Measurements from ENCODE around the gene GID4. TPM values are rescaled to one million over a fixed set of nuclear protein-coding genes. Genes with fewer than 3 reads are reported as not detected.
"Not testable (repeated sequence)": the region's sequence is repeated elsewhere in the genome, so short reads cannot be mapped to it uniquely, and the experiment has no call there.

The GID4 gene
- 11.3 TPM for polyA plus RNA-seq (ENCODE audit: insufficient read length)

DNA sequence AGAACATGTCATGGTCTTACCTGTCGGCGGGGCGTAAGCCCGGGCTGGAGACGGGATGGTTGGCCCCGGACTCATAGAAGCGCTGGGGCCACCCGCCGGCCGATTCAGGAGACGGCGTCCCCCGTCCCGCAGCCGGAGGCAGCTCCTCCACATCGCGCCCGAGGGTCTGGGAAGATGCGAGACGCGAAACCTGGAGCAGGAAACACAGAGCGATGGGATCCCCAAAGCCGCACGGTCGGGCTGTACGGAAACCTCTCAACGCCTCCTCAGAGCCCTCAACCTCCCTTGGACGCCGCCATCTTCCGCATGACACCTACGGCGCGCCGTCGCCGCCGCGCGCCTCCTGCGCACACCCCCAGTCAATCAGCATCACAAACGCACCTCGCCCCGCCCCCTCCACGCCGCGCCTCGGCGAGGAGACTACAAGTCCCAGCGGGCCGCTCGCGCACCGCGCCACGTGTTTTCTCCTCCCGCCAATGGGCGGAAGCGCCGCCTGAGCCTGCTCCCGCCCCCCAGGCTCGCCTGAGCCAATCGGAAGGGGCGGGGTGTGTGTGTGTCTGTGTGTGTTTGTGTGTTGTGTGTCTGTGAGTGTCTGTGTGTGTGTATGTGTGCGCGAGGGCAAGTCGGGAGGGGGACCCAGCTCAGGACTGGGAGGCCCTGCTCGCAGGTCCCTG lies at the start of gene GID4, which contains the start of gene ATPAF2:
Gene GID4, plus strand, starts transcription at position 548 of the 674 bp plus-strand sequence. Its CDS starts 57 bp downstream, at position 605.
Gene ATPAF2, minus strand, starts transcription at position 308 of the 674 bp plus-strand sequence. Its CDS starts 155 bp downstream, at position 153.
- peak; percentile 100 for DNase-seq

DNA sequence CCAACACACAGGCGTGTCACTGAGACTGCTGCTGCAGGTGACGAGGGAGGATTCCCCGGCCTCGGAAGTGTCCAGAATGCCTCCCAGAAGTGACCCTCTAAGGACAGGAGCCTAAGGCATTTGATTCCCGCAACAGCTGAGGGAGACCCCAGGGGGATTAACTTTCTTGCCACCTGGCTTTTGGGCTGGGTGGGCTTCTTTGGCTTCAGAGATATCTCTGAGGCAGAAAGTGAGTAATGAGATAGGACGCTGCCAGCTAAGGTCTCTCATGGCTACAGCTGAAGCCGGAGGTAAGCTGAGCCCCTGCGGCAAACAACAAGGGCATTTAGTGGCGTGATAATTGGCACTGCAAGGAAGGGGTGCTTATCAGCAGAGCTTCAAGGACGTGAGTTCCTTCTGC lies 49.6 kb upstream of the GID4 start:
- no peak for DNase-seq

DNA sequence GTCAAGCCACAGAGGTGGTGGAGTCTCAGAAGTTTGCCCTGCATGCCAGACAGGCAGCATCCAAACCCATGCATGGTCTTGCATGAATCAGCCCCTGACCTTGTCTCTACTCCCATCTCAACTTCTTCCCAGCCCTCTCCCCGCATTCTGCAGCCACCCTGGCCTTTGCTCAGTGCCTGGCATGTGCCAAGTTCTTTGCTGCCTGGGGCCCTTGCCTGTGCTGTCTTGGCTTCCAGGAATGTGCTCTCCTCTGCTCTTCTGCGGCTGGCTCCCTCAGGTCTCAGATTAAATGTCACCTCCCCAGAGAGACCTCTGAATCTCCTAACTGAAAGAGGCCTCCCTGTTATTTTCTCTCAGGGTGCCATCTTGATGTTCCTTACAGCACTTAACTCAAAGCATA lies 48.9 kb upstream of the GID4 start:
- DNase-seq = no peak

DNA sequence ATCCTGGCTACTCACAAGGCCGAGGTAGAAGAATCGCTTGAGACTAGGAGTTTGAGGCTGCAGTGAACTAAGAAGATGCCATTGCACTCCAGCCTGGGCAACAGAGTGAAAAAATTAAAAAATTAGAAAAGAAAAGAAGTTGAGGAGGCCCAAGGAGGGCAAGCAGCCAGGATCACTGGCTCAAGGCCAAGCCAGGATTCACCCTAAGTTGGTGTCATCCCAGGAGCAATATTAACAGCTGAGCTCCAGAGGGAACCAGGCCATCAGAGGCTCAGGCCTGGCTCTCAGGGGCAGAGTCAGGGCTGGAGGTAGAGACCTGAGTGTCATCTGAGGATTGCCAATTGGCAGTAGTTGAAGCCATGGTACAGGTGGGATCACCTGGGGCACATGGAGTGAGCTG lies 45.8 kb upstream of the GID4 start:
- DNase-seq = no peak

DNA sequence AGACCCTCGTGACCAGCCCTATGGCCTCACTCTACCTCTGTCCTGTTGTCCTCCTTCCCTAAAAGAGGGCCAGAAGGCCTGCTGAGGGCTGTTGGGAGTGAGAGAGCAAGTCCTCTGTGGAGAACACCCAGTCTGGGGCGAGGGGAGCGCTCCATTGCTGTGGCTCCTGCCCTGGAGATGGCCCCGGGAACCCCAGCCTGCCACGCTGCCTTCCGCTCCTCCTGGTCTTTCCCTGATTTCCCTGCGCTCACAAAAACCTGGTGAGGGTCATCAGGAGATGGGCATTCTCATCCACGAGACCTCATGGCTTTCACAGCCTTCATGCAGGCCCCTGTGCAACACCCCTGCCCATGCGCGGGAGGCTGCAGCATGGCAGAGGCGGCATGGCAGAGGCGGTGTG lies 45.4 kb upstream of the GID4 start:
- no peak for DNase-seq

DNA sequence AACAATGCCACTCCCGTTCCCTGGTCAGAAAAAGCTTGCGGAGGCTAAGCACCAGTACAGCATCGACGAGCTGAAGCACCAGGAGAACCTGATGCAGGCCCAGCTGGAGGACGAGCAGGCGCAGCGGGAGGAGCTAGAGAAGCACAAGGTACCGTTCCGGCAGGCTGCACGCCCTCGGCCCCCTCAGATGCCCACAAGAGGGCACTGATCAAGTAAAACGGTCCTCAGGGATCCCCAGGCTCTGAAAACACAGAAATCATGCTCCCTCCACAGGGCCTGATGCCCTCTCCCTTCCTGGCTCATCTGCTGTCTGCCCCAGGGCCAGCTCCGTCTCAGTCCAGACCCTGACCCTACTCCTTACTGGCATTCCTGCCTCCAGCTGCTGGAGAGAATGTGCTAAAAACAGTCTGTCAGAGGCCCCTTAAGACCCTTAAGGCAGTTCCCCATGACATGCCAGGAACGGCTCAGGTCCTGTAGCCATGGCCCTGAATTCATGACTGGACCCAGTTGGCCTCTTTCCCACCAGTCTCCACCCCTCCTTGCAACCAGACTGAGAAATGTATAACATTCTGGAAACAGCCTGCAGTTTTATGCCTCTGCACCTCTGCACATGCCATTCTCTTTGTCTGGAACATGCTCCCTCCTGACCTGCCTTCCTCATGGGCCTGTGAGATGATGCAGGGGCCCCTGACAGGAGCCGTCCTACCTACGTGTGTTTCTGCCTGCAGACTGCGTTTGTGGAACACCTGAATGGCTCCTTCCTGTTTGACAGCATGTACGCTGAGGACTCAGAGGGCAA lies 44.7 kb upstream of the GID4 start:
- DNase-seq = no peak

DNA sequence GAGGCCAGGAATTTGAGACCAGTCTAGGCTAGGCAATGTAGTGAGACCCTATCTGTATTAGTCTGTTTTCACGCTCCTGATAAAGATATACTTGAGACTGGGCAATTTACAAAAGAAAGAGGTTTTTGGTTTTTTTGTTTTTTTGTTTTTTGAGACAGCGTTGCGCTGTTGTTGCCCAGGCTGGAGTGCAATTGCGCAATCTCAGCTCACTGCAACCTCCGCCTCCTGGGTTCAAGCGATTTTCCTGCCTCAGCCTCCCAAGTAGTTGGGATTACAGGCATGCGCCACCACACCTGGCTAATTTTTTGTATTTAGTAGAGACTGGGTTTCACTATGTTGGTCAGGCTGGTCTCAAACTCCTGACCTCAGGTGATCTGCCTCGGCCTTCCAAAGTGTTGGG lies 43.3 kb upstream of the GID4 start:
- not testable (repeated sequence) for DNase-seq

DNA sequence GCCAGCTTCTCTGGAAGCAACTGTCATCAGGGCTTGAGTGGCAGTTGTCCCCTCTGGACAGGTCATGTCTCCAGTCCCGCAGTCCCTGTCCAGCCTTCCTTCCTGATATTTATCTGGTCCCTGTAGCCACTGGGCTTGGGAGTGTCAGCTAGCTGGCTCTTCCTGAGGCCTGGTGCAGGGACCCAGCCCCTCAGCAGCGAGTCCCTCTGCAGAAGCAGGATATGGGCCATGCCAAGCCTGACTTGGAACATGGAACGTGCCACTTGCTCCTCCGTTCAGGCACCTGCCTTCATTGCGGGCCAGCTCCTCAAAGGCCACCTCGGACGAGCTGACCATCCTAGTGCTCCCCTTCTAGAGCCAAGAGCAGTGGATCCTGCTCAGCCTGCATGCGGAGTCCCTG lies 40.3 kb upstream of the GID4 start:
- DNase-seq = no peak

DNA sequence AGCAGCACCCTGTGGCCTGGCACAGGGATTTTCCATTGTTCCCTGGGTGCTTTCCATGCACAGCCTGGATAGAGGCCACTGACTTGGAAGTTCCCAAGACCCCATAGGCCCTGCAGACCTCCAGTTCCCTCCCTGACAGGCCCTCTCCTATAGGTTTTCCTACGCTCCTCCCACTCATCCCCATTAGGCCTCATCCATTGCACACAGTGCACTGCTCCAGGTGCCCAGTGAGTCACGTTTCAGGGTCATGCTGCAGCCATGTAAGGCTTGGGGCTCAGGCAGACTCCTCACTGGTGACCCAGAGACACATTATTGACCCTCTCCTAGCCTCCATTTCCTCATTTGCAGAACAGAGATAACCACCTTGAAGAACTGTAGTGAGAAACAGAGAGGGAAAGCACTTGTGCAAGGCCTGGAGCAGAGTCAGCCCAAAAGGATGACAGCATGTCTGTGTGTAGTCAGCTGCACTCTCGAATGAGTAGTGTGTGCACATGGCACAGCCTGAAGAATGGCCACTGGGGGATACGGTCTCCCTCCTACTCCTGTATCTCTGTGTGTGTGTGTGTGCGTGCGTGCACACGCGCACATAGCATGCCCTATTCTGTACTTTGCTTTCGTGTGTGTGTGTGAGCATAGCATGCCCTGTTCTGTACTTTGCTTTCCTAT lies 39.7 kb upstream of the GID4 start:
- DNase-seq = no peak

DNA sequence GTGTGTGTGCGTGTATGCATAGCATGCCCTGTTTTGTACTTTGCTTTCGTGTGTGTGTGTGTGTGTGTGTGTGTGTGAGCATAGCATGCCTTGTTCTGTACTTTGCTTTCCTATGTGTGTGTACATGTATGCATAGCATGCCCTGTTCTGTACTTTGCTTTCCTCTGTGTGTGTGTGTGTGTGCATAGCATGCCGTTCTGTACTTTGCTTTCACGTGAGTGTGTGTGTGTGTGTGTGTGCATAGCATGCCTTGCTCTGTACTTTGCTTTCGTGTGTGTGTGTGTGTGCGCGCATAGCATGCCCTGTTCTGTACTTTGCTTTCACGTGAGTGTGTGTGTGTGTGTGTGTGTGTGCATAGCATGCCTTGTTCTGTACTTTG lies 39.2 kb upstream of the GID4 start:
- DNase-seq = no peak

DNA sequence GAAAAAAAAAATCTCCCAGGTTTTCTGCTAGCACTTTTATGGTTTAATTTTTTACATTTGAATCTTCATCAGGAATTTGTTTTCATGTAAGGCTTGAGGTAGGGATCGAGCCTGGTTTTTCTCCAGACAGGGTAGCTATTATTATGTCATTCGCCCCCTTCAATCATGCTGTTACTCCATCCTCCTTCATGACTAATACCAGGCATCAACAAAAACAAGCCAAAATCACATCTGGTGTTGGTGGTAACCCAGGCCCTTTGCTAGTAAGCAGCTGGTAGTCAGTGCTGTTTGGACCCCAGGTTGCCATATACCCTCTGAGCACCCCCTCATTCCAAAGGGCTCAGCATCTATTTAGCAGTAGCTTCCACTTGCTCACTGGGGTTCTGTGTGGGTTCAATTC lies 37.0 kb upstream of the GID4 start:
- DNase-seq = no peak

DNA sequence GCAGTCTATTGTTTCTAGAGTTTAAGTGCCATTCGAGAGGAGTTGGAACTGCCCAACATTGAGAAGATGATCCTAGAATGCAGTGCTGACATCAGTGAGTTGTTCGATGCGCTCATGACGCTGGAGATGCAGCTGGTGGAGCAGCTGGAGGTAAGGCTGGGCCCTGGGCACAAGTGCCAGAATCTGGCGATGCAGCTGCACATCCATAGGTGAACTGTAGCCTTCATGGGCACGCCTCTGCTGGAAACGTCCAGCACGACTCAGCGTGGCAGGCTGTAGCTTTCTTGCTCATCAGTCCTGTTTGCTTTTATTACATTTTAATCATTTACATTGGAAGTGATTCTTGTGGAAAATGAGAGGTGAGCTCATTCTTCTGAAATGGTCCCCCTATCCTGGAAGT lies 34.9 kb upstream of the GID4 start:
- DNase-seq = no peak

DNA sequence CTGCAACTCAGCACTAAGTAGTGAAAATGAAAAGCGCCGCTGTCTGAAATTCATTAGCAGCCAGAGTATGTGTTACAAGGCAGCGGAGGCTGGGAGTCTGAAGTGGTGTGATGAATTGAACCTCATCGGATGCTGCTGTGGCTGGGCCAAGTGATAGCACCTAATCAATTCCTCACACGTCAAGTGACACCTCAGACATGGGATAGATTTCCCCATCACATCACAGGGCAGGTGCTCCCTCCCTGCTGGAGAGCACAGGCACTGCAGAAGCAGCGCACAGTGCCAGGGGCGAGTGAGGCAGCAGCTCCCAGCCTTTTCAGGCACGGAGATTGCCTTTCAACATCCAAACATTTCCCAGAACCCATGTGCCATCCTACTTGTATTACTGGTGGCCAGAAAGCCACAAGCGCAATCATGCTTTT lies 34.3 kb upstream of the GID4 start:
- DNase-seq = no peak

DNA sequence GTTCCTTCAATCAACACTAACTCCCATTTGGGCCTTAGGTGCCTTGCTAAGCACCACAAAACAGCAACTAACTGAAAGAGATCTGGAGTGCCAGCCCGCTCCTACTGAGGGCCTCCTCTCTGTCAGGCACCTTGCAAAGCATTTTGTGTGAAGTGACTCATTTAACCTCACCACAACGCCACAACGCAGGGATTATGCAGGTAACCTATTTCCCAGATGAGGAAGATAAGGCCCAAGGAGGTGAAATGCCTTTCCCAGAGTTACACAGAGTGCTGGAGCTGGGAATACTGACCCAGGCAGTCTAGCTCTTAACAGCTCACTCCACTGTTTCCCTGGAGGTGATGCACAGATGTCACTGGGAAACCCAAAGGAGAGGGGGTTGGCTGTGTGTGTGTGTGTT lies 33.7 kb upstream of the GID4 start:
- no peak for DNase-seq

DNA sequence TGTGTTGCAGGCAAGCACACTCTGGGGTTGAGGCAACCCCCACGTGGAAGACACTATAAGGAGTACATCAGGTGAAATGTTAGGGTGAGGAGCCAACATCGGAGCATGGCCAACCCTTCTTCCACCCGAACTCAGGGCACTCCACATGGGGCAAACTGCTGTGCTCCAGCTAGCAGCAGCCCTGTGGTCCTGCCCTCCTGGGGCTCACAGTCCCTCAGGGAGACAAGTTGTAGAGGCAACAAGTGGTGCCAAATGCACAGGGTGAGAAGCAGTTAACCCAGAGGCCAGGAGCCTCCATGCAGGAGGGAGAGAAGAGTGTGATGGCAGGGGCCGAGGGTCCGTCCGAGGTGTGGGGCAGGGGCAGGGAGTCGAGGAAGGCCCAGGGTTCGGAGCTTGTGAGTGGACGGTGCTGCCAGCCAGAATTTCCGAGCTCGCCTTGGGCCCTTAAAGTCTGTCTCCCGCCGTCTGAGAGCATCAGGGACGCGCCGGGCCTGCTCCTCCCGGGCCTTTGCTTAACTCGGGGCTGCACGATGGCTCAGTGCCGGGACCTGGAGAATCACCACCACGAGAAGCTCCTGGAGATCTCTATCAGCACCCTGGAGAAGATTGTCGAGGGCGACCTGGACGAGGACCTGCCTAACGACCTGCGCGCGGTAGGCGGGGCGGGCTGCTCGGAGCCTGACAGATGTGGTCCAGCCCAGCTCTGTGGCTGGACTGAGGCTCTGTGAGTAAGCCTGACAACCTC lies 32.5 kb upstream of the GID4 start:
- no peak for DNase-seq

DNA sequence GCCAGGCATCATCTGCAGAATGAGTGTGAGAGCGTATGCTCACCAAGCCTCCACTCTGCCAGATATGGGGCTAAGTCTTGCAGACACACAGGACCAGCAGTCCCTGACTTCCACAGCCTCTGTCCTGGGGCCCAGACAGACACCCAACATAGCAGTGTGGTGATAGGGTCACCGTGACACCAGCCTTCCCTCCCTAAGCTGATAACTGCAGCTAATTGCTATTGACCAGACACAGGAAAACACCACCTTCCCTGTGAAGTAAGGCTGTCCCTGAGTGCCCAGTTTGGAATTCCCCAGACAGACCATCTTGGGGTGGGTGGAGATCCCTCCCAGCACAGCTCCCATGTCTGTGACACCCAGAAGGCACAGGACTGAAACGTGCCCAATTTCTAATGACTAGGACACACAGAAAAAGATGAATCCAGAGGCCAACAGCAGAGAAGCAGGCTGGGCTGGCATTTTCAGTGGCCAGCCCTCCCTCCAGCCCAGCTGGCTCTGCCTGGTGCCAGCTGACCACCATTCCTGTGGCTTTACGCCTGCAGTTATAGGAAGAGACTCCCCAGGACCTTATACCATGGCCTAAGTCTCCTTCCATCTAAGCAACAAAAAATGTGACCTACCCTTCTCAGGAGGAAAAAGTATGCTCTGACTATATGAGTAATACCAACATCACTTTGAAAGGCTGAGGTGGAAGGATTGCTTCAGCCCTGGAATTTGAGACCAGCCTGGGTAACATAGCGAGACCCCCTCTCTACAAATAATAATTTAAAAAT lies 30.5 kb upstream of the GID4 start:
- no peak for DNase-seq

DNA sequence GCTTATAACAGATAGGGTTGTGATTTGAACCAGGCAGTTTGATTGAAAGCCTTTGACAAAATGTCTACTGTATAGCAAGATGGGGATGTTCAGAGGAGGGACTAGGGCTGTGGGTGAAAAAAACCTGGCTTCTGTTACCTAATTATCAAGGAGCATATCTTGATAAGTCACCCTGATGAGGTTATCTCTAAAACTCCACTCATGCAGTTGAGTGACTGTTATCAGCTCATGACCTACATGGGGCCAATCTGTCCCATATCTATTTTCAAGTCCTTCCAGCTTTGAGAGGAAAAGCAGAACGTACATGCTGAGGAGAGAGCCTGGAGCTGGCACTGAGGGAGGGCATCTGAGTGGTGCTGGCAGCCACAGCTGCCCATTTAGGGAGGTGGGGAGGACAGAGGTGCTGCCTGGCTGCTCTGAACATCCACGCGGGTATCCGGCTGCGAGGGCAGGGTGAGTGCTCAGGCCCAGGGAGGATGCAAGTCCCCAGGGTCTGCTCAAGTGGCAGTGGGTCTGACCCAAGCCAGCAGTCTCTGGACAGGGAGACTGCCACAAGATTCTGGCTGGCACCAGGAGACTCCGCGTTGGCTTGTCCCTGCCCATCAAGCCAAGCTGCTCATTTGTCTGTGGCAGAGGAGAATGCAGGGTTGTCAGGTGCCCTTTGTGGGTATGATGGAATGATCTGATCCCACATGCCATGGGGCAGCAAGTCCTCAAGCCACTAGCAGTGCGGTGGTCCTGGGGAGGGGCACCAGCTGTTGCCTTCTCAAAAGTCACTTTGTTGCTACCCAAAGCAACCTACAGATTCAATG lies 29.4 kb upstream of the GID4 start:
- no peak for DNase-seq

DNA sequence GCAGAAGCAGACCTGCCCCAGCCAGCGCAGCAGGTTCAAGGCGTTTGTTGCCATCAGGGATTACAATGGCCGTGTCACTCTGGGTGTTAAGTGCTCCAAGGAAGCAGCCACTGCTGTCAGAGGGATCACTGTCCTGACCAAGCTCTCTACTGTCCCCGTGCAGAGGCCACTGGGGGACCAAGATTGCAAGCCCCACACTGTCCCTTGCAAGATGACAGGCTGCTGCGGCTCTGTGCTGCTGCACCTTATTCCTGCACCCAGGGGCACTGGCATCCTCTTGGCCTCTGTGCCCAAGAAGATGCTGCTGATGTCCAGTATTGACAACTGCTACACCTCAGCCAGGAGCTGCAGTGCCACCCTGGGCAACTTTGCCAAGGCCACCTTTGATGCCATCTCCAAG lies 27.9 kb upstream of the GID4 start:
- DNase-seq = no peak

DNA sequence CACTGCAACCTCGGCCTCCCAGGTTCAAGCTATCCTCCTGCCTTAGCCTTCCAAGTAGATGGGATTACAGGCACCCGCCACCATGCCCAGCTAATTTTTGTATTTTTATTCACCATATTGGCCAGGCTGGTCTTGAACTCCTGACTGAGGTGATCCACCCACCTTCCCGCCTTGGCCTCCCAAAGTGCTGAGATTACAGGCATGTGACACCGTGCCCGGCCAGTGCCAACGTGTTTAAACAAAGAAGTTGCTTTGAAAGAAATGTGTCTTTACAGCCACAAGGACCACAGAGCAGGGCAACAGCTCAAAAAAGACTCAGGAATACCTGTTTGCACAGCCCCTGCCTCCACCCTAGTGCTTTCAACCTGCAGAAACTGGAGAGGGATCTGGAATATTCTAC lies 25.2 kb upstream of the GID4 start:
- DNase-seq = no peak

DNA sequence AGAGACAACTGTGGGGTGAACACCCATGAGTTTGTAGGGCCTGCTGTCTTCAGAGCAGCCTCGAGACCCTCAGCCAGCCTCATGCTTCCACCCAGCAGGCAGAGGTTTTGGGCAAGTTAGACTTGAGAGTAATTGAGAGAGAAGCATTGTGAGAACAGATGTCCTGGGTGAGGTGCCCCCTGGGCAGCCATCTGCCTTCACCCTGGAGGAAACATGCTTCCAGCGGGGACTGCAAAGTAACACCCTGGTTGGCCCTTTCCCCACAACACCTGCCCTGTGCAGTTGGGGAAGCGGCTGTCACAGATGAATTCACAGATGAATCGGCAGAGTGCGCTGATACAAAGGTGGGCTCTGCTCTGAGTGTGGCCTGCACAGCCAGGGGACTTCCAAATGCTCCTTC lies 23.6 kb upstream of the GID4 start:
- DNase-seq = no peak

DNA sequence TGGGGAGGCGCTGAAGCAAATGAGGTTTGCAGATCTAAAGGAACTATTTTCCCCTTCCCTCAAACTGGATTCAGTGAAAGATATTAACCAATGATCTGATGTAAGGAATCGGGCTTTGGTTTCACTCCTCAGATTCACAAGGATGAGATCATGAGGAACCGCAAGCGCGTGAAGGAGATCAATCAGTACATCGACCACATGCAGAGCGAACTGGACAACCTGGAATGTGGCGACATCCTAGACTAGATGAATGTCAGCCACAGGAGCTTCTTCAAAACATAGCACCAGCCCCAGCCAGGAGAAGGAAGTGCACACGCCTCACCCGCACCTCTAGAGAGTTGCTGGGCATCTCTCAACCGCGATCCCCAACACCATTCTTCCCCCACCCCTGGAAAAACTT lies 22.8 kb upstream of the GID4 start:
- no peak for DNase-seq

Measured in hindlimb muscle (tissue), 1 donor.